Measurements from ENCODE around the gene SIX3.

SIX3 gene

DNA sequence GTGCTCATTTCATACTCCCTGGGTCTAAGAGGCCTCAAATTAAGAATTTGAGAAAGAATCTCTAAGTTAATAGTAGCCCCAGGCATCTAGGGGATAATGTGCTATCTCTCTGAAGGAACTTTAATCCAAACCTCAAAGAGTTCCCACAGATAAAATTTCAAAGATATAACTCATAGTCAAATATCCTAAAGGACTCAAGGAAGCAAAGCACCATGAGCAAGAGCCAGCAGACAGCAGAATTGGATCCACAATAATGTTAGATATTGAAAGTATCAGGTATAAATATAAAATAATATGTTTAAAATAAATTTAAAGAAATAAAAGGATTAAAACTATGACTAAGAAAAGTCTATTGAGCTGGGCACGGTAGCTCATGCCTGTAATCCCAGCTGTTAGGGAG, 31.7 kb upstream of the SIX3 start:
- TF ChIP-seq, protein P1, sequence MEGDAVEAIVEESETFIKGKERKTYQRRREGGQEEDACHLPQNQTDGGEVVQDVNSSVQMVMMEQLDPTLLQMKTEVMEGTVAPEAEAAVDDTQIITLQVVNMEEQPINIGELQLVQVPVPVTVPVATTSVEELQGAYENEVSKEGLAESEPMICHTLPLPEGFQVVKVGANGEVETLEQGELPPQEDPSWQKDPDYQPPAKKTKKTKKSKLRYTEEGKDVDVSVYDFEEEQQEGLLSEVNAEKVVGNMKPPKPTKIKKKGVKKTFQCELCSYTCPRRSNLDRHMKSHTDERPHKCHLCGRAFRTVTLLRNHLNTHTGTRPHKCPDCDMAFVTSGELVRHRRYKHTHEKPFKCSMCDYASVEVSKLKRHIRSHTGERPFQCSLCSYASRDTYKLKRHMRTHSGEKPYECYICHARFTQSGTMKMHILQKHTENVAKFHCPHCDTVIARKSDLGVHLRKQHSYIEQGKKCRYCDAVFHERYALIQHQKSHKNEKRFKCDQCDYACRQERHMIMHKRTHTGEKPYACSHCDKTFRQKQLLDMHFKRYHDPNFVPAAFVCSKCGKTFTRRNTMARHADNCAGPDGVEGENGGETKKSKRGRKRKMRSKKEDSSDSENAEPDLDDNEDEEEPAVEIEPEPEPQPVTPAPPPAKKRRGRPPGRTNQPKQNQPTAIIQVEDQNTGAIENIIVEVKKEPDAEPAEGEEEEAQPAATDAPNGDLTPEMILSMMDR (IDR thresholded peaks at IDR 0.05; ENCODE audit: low read depth, low read length), result no peak
- DNase-seq (ENCODE audit: extremely low read depth, low read depth), result no peak

DNA sequence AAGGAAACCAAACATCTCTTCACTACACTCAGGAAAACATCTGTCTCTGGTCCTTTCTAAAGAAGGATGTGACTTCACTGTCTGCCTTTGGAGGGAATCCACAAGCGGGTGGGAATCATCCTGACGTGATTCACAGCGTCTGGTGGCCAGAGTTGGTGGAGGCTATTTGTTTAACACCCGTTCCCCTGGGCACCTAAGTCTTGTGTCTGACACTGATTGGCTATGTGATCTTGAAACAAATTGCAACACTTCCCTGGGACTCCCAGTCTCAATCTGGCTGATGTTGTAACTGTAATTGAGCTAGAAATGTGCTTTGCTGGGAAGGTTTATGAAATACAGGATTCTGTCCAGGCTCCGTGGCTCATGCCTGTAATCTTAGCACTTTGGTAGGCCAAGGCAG, 28.8 kb upstream of the SIX3 start:
- TF ChIP-seq, protein P1 (IDR thresholded peaks at IDR 0.05; ENCODE audit: low read depth, low read length), result no peak
- peak; percentile 48 for DNase-seq (ENCODE audit: extremely low read depth, low read depth)

GRCh38 chr2:44916291-44916690, 25.2 kb upstream of the SIX3 start:
- TF ChIP-seq, protein P1 (IDR thresholded peaks at IDR 0.05; ENCODE audit: low read depth, low read length), result no peak
- no peak for DNase-seq (ENCODE audit: extremely low read depth, low read depth)

- TF ChIP-seq, protein P1 (IDR thresholded peaks at IDR 0.05; ENCODE audit: low read depth, low read length), result no peak
- no peak for DNase-seq (ENCODE audit: extremely low read depth, low read depth)
Measured at GRCh38 chr2:44918095-44918775, 23.3 kb upstream of the SIX3 start.

GRCh38 chr2:44920751-44921150, 20.8 kb upstream of the SIX3 start:
- TF ChIP-seq, protein P1 (IDR thresholded peaks at IDR 0.05; ENCODE audit: low read depth, low read length), result no peak
- DNase-seq (ENCODE audit: extremely low read depth, low read depth), result no peak

DNA sequence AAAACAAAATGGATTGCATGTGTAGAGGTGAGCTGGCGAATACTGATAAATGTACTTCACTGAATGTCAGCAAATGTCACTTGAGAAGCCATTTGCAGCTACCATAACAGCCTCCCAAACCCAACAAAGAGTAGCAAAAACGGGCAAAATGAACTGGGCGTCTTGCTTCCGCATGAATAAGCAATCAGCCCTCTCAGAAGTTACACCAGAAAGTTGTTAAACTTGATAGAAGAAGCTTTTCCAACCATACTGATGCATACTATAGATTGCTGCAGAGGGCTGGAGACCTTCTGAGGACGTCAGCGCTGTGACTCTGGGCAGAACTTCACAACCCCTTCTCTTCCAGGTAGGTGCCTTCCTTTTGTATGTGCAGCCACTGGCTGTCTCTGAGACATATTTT, 18.7 kb upstream of the SIX3 start:
- TF ChIP-seq, protein P1 (IDR thresholded peaks at IDR 0.05; ENCODE audit: low read depth, low read length), result no peak
- DNase-seq (ENCODE audit: extremely low read depth, low read depth), result no peak

- no peak for DNase-seq (ENCODE audit: extremely low read depth, low read depth)
- TF ChIP-seq, protein P1 (IDR thresholded peaks at IDR 0.05; ENCODE audit: low read depth, low read length), result no peak
Measured at GRCh38 chr2:44925561-44926136, 15.9 kb upstream of the SIX3 start.
